CD4-positive, alpha-beta T cell treated with Interleukin-6 at 100 ng/mL for 8 hours (primary cell): ENCODE data around the gene IGF1R.

Experiments
- DNase-seq: peaks from one replicate; pipeline ENCODE4 v3.0.0-alpha.2; 2020; ENCODE audit warnings: mixed read lengths, low spot score

IGF1R gene

GRCh38 chr15:98798375-98798893 lies 150.1 kb downstream of the IGF1R start:
- no peak for DNase-seq

GRCh38 chr15:98799461-98800390 lies 151.4 kb downstream of the IGF1R start:
- DNase-seq, result no peak

- DNase-seq, result no peak
Observed at GRCh38 chr15:98800437-98801233, 152.3 kb downstream of the IGF1R start.

- DNase-seq, result no peak
Observed at GRCh38 chr15:98801234-98801561, 152.9 kb downstream of the IGF1R start.

GRCh38 chr15:98802187-98802586 lies 153.8 kb downstream of the IGF1R start:
- DNase-seq, result no peak

GRCh38 chr15:98803228-98804056 lies 155.1 kb downstream of the IGF1R start:
- DNase-seq, result no peak

GRCh38 chr15:98804057-98804380 lies 155.7 kb downstream of the IGF1R start:
- DNase-seq, result no peak

GRCh38 chr15:98805434-98806274 lies 157.3 kb downstream of the IGF1R start:
- DNase-seq, result no peak

- DNase-seq, result no peak
Observed at GRCh38 chr15:98806275-98806895, 158.0 kb downstream of the IGF1R start.

GRCh38 chr15:98807262-98807661 lies 158.9 kb downstream of the IGF1R start:
- DNase-seq, result no peak

GRCh38 chr15:98809273-98809672 lies 160.9 kb downstream of the IGF1R start:
- no peak for DNase-seq

- DNase-seq, result no peak
Observed at GRCh38 chr15:98812716-98813446, 164.5 kb downstream of the IGF1R start.

- DNase-seq, result no peak
Observed at GRCh38 chr15:98813951-98814350, 165.6 kb downstream of the IGF1R start.

- no peak for DNase-seq
Observed at GRCh38 chr15:98815207-98815606, 166.9 kb downstream of the IGF1R start.

- no peak for DNase-seq
Observed at GRCh38 chr15:98817745-98818144, 169.4 kb downstream of the IGF1R start.

GRCh38 chr15:98823012-98823458 lies 174.7 kb downstream of the IGF1R start:
- no peak for DNase-seq

GRCh38 chr15:98823616-98824015 lies 175.3 kb downstream of the IGF1R start:
- no peak for DNase-seq

GRCh38 chr15:98824595-98824994 lies 176.3 kb downstream of the IGF1R start:
- no peak for DNase-seq

- DNase-seq, result no peak
Observed at GRCh38 chr15:98826658-98827057, 178.3 kb downstream of the IGF1R start.

- DNase-seq, result no peak
Observed at GRCh38 chr15:98827217-98827616, 178.9 kb downstream of the IGF1R start.
